Tongue (tissue), 2 donors: ENCODE measurements around the gene SDHA. TPM values are rescaled to one million over a fixed set of nuclear protein-coding genes. Genes with fewer than 3 reads are reported as not detected.
"Not testable (repeated sequence)": the region's sequence is repeated elsewhere in the genome, so short reads cannot be mapped to it uniquely, and the experiment has no call there.

Experiments
- DNase-seq: peaks from one replicate; pipeline ENCODE4 v3.0.0-alpha.2; 2015
- total RNA-seq: library from RNA; depleted of rRNA; stranded (reverse); fragments of >200 nt; gene quantifications from one replicate; pipeline ENCODE4 v1.2.3, GENCODE V29; 2014

Gene SDHA
- total RNA-seq, 1 donor from 2014 or later, result 201 TPM

DNA sequence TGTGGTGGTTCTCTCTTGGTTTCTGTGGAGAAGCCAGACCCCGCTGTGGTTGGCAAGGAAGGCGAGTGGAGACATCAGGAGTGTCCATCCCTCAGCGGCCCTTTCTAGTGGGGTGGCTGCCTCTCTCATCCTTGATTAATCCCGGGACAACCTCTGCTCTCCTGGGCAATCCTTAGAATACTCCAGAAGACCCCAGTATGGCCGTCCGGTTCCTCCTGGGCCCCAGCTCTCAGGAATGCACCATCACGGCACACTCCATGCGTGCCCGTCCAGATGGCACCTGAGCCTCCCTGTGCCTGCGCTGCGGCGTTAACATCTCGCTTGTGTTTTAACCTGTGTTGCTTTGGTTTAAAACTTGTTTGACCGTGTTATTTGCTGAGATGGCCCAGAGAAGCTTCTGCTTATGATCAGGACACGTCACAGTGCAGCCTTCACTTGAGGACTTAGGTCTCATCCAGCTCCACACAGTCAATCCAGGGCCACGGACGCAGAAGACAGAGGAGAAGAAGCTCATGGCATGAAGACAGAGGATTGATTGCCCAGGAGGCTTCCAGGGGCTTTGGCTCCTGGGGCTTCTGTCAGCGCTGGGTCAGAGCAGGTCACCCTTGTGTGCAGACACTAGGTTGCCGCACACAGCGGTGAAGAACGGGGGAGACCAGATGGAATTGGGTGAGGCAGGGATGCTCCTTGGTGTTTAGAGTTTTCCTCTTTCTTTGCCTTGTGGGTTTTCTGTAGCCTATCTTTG lies 82.7 kb downstream of the SDHA start:
- DNase-seq, result not testable (repeated sequence)

DNA sequence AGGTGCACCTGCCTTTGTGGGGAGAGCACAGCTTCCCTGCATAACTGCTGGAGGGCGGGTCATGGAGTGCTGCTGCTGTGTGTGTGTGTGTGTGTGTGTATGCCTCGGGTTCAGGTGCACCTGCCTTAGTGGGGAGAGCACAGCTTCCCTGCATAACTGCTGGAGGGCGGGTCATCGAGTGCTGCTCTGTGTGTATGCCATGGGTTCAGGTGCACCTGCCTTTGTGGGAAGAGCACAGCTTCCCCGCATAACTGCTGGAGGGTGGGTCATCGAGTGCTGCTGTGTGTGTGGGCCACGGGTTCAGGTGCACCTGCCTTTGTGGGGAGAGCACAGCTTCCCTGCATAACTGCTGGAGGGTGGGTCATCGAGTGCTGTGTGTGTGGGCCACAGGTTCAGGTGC lies 84.3 kb downstream of the SDHA start:
- DNase-seq, result not testable (repeated sequence)

DNA sequence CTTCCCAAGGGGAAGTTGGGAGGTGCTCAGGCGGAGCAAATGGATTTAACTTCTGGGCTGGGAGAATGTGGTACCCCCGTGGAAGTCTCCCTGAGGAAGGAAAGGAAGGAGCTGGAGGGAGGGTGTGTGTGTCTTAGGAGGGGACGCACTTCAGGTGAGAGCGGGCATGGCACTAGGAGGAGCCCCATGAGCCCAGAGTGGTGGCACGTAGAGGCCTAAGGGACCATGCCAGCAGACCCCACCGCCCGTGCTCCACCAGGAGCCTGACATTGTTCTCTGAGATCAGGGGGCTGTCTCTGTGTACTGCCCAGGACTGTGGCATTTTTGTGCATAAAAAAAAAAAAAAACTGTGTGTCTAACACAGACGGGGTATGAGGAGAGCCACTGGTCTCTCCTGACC lies 84.8 kb downstream of the SDHA start:
- no peak for DNase-seq

DNA sequence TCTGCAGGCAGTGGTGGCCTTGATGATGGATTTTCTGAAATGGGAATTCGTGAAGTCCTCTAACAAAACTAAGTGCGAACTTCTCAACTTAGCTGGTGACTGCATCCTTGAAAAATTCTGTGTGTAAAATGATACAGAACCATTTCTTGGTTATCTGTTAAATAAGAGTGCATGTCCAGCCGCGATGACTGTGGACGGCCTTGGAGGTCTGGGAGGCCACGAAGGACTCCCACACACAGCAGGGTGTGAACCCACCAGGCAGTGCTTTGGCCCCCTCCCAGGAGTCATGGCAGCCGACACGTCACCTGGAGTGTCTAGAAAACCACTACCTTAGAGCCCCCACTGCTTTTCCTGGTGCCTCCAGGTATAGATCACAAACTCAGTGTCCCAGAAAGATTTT lies 85.6 kb downstream of the SDHA start:
- not testable (repeated sequence) for DNase-seq

DNA sequence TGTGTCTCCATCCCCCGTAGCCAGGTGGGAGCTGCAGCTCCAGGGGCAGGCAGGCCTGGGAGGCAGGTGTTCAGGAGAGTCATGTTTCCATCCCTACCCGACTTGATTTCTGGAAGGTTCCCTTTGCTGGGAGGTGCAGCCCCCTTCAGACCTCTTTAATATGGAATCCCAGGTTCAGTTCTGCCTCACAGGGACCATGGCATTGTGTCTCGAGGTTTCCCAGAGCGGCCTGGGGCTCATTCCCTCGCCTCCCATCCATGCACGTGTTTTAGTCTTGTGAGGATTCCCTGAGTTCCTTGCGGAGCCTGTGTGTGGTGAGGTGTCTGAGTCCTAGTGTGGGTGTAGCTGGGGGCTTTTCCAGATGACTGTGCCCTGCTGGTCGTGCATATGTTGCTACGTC lies 86.9 kb downstream of the SDHA start:
- no peak for DNase-seq

DNA sequence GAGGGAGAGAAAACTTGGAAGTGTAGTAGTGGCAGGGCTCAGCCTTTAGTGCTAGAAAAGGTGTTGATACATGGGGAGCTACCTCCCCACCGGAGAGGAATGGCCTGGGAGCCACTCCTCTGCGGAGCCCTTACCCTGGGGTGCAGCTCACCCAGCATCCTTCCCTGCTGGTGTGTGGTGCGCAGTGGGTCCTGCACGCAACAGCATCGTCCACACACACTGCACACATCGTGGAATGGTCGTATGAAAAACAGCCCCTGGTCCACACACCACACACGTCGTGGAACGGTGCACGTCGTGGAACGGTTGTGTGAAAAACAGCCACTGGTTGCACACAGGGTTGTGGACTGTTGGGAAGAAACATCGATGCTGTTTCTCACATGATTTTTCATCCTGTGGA lies 87.3 kb downstream of the SDHA start:
- DNase-seq, result no peak

DNA sequence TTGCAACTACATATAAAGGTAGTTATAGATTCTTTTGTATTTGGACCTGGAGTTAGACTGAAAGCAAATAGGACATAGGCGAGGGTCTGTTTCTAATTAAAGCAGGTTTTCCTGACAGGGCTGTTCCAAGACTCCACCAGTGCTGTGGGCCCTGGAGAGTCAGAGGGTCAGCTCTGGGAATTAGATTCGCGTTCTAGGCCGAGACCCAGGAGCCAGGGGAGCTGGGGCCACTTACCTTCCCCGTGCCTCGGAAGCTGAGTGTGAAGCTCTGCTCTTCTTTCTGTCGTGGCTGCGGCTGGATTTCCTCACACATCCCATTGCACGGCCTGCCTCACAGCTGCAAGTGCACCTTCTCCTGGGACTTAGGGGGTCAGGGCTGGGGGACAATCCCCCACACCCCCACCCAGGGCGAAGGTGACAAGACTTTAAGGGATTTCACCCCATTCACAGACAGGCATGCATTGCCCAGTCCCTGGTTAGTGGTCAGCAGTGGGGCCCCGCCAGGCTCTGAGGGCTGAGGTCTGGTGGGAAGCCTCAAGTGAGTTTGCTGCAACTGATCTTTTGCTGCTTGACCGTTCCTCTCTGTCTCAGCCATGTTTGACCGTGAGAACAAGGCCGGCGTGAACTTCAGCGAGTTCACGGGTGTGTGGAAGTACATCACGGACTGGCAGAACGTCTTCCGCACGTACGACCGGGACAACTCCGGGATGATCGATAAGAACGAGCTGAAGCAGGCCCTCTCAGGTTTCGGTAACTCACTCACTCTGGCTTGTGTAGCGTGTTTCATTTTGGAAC lies 88.1 kb downstream of the SDHA start:
- DNase-seq, result no peak

Other genes with a start within 250 kb of the SDHA start
- 3.3 TPM for gene PLEKHG4B, start 126.2 kb upstream of the SDHA start, total RNA-seq
- gene LRRC14B, start 26.8 kb upstream of the SDHA start, total RNA-seq, result 46.0 TPM
- 6.3 TPM for gene CCDC127, start 167 bp upstream of the SDHA start, total RNA-seq
- 48.3 TPM for gene PDCD6, start 53.3 kb downstream of the SDHA start, total RNA-seq
- gene AHRR, start 103.4 kb downstream of the SDHA start, total RNA-seq, result 8.2 TPM
- 48.7 TPM for gene EXOC3, start 224.9 kb downstream of the SDHA start, total RNA-seq